Upper lobe of right lung (tissue), 1 donor: ENCODE measurements around the gene NME7. TPM values are rescaled to one million over a fixed set of nuclear protein-coding genes. Genes with fewer than 3 reads are reported as not detected.
A peak's percentile ranks its signal among the peaks of the same experiment; 100 is the strongest.

Source experiments
- ATAC-seq: fragments of 200-7000 bp; cut with Tn5 transposase; one replicate; pipeline ENCODE4 v1.9.1; 2020; ENCODE audit warnings: mild to moderate bottlenecking, moderate library complexity
- DNase-seq: peaks from one replicate; pipeline ENCODE4 v3.0.0-alpha.2; 2020
- H3K27ac ChIP-seq: fragments of 200-600 bp; one replicate; pipeline ENCODE4 v1.8.0; 2022
- H3K27me3 ChIP-seq: fragments of 200-600 bp; one replicate; pipeline ENCODE4 v1.8.0; 2022; ENCODE audit warnings: mild to moderate bottlenecking
- H3K36me3 ChIP-seq: fragments of 200-600 bp; one replicate; pipeline ENCODE4 v1.8.0; 2022
- H3K4me1 ChIP-seq: fragments of 200-600 bp; one replicate; pipeline ENCODE4 v1.8.0; 2022
- H3K4me3 ChIP-seq: fragments of 200-600 bp; one replicate; pipeline ENCODE4 v1.8.0; 2022; ENCODE audit warnings: mild to moderate bottlenecking
- H3K9me3 ChIP-seq: fragments of 200-600 bp; one replicate; pipeline ENCODE4 v1.8.0; 2022
- CTCF ChIP-seq: fragments of 200-600 bp; IDR thresholded peaks from one replicate; pipeline ENCODE4 v1.8.0; 2022; ENCODE audit warnings: antibody characterized with exemption
- intact Hi-C: fragments of 100-400 bp; cut with DNase I; formaldehyde crosslinking; loops from one replicate; pipeline ENCODE4 v1.11.0; 2022
- total RNA-seq: library from RNA; stranded (reverse); fragmentation: NEBNext Ultra II Directional; extraction: Animal tissue kit (Norgen Biotek cat#: 25700); gene quantifications from one replicate; pipeline ENCODE4 v1.2.1, GENCODE V29; 2021
- donor health status: DM: no; HTN: yes; CAD: no; lungs with severe emphysema.

The NME7 gene
- total RNA-seq, 1 donor from 2014 or later, result 12.1 TPM

DNA sequence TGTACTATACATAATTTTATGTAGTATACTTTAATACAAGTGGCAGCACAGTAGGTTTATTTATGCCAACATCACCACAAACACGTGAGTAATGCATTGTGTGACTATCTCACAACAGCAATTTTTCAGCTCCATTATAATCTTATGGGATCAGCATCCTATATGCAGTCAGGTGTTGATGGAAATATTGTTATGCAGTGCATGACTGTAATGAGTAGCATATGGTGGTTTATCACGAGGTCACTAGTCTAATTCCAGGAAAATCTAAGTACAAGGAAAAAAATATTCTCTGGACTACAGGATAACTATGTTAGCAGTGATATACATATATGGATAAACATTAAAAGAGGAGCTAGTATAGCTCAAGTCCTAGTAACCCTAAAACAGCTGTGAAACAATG, 192.1 kb downstream of the NME7 start:
- no peak overlapping the region for H3K27ac ChIP-seq
- no peak overlapping the region for H3K4me3 ChIP-seq
- no peaks in the 10 kb centered on the region for H3K27me3 ChIP-seq
- H3K9me3 ChIP-seq, result no peaks in the 10 kb centered on the region
- DNase-seq, result no peak
- no peak for ATAC-seq
- no peaks in the 10 kb centered on the region for H3K4me1 ChIP-seq
- intact Hi-C loops, result no loop called here
- no peak for TF ChIP-seq CTCF
- no peaks in the 10 kb centered on the region for H3K36me3 ChIP-seq

DNA sequence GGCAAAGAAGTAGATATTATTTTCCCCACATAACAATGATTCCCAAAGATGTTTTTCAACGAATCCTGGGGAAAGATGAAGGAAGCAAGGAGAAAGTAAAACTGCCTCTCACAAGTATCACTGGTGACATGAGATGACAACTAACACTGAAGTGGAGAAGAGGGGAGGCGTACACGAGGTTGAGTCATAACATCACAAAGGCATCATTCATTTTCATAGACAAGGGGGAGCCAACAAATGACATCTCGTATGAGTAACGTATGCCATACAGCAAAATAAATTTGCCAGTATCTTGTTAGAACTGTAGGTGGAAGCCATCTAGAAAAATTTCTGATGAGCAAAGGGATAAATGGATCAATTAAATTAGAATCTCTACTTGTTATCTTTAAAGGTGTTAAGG, 204.5 kb downstream of the NME7 start:
- DNase-seq (no peak), ATAC-seq (no peak)
- Histone ChIP-seq H3K27ac (no peak overlapping the region), H3K27me3 (no peaks in the 10 kb centered on the region), H3K9me3 (no peaks in the 10 kb centered on the region), H3K4me1 (no peaks in the 10 kb centered on the region), H3K36me3 (no peaks in the 10 kb centered on the region), H3K4me3 (no peak overlapping the region)
- TF ChIP-seq CTCF, result no peak
- intact Hi-C loops, result no loop called here

DNA sequence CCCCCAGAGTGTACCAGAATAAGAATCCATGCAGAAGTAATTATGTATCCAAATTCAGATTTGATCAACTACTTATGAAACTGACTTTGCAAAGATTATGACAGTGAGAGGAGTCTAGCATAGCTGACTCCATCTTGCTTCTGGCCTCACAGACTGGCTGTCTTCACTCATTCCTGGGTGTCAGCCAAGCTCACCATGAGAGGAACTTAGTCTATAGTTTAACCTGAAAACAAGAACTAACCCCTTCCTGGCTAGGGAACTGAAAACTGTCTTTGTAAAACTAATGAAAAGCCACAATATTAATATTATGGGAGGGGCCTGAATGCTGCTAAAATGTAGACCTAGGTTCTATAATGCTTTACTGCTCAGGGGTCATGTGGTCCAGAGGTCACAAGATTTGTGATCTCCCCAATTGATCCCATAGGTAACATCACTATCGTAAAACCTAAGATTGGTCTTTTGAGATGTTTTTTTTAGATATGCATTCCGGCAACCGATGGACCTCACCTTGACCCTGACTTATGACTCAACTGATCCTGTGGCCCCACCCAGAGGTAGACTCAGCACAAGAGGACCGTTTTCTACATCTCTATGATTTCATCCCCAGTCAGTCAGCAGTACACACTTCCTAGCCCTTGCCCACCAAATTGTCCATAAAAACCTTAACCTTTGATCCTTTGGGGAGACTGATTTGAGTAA, 206.0 kb downstream of the NME7 start:
- ATAC-seq (peak; percentile 26), DNase-seq (no peak)
- no peaks in the 10 kb centered on the region for H3K36me3 ChIP-seq
- intact Hi-C loops, result no loop called here
- H3K4me1 ChIP-seq, result no peaks in the 10 kb centered on the region
- TF ChIP-seq CTCF, result no peak
- no peaks in the 10 kb centered on the region for H3K9me3 ChIP-seq
- no peak overlapping the region for H3K4me3 ChIP-seq
- no peaks in the 10 kb centered on the region for H3K27me3 ChIP-seq
- H3K27ac ChIP-seq, result no peak overlapping the region

GRCh38 chr1:169160845-169161495, 206.6 kb downstream of the NME7 start:
- TF ChIP-seq CTCF, result no peak
- Histone ChIP-seq H3K9me3 (no peaks in the 10 kb centered on the region), H3K27me3 (no peaks in the 10 kb centered on the region), H3K4me1 (no peaks in the 10 kb centered on the region), H3K27ac (no peak overlapping the region), H3K4me3 (no peak overlapping the region), H3K36me3 (no peaks in the 10 kb centered on the region)
- DNase-seq (no peak), ATAC-seq (no peak)
- intact Hi-C loops, result no loop called here

DNA sequence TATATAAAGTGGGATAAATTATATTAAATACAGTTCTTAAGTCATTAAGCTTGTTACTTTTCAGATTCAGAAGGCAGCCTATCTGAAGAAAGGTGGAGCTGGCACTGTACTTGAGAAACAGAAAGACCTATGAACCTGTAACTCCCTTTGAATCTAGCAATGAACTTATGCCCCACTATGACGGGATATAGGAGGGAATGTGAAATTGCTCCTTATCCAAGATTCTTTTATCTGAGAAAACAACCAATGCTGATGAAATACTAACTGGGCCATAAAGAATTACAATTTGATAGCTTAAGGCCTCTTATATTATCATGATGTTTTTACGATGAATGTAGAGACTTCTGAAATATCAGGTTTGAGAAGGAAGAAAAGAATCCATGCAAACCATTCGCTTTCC, 211.0 kb downstream of the NME7 start:
- intact Hi-C loops, result no loop called here
- ATAC-seq, result no peak
- no peak for DNase-seq

More for the DNA sequence above, 211.0 kb downstream of the NME7 start:
- no peak overlapping the region for H3K4me3 ChIP-seq
- TF ChIP-seq CTCF, result no peak
- no peaks in the 10 kb centered on the region for H3K9me3 ChIP-seq
- no peaks in the 10 kb centered on the region for H3K4me1 ChIP-seq
- no peaks in the 10 kb centered on the region for H3K36me3 ChIP-seq
- H3K27me3 ChIP-seq, result no peaks in the 10 kb centered on the region
- H3K27ac ChIP-seq, result no peak overlapping the region
